ENCODE results near the gene GPR31.

GPR31 gene

DNA sequence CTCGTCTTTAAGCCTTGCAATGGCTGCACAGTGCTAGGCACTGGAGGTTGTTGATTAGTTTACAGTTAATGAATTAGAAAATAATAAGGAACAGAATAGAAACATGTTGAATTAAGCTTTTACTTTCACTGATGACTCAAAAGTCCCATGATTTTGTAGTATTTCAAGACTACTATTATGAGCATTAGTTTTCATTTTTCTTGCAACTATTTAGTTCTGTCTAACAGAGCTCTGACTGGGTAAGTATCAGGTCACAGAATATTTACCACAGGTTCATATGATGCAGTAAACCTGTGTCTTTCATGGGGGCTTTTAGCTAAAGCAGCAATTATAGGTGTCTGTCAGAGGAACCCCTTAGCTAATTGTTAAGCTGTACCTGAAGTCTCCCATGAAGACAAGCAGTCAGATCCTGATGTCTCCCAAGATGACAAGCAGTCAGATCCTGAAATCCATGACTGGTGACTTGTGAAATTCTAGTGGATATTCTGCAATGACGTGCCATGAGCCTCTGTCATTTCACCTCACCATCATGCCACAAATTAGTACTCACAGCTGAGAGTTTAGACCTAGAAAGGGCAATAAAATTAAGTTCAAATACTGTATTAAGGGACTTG is 8.2 kb upstream of the GPR31 start:
- no peak for DNase-seq (ENCODE audit: low read depth in 2 of 2)

- DNase-seq (ENCODE audit: low read depth in 2 of 2), result no peak
Observed at GRCh38 chr6:167164261-167164660, 6.5 kb upstream of the GPR31 start.

- no peak for DNase-seq (ENCODE audit: low read depth in 2 of 2)
Observed at GRCh38 chr6:167163476-167164011, 5.8 kb upstream of the GPR31 start.

GRCh38 chr6:167162591-167162990 is 4.8 kb upstream of the GPR31 start:
- DNase-seq (ENCODE audit: low read depth in 2 of 2), result no peak

DNA sequence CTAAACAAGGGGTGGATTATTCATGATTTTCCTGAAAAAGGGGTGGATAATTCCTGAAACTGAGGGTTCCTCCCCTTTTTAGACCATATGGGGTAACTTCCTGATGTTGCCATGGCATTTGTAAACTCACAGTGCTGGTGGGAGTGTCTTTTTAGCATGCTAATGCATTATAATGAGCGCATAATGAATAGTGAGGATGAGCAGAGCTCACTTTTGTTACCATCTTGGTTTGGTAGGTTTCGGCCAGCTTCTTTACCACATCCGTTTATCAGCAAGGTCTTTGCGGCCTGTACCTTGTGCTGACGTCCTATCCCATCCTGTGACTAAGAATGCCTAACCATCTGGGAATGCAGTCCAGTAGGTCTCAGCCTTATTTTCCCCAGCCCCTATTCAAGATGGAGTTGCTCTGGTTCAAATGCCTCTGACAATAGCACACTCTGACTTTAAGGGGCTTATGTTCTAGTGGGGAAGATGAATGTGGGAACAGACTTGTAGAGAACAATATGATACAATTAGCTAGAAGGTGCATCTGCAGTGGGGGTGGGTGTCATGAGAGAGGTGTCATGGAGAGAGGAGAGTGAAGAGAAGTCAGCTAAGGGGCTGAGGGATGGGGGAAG is 4.2 kb upstream of the GPR31 start:
- no peak for DNase-seq (ENCODE audit: low read depth in 2 of 2)

GRCh38 chr6:167157414-167157813 is 366 bp downstream of the GPR31 start:
- no peak for DNase-seq (ENCODE audit: low read depth in 2 of 2)

- no peak for DNase-seq (ENCODE audit: low read depth in 2 of 2)
Observed at GRCh38 chr6:167154895-167155294, 2.9 kb downstream of the GPR31 start.

DNA sequence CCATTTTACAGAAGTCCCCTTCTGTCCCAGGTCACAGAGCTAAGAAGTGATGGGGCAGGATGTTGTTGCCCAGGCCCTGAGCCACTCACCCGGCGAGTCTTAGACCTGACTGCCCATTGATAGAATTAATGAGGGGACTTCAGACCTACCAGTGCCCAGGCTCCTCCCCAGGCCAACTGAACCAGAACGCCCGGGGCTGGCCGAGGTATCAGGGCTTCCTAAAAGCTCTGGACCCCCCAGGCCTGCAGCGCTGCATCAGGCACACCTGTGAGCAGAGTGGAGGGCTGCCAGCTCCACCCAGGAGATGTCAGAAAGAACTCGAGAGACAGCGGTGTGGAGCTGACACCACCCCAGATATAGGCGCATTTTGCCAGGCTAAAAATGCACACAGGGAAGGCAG is 3.5 kb downstream of the GPR31 start:
- no peak for DNase-seq (ENCODE audit: low read depth in 2 of 2)

GRCh38 chr6:167153521-167153959 is 4.2 kb downstream of the GPR31 start:
- no peak for DNase-seq (ENCODE audit: low read depth in 2 of 2)

DNA sequence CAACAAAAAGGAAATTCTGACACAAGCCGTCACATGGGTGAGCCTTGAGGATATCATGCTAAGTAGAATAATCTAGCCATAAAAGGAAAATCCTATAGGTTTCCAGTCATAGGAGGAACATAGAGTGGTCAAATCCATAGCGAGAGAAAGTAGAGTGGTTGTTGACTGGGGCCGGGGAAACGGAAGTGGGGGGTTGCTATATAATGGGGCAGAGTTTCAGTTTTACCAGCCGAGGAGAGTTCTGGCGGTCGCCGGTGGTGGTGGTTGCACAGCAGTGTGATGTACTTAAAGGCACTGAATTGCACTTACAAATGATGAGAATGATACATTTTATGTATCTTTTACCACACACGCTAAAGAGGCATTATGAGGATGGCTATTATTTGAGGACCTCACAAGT is 4.9 kb downstream of the GPR31 start:
- no peak for DNase-seq (ENCODE audit: low read depth in 2 of 2)

GRCh38 chr6:167151648-167152047 is 6.1 kb downstream of the GPR31 start:
- no peak for DNase-seq (ENCODE audit: low read depth in 2 of 2)

DNA sequence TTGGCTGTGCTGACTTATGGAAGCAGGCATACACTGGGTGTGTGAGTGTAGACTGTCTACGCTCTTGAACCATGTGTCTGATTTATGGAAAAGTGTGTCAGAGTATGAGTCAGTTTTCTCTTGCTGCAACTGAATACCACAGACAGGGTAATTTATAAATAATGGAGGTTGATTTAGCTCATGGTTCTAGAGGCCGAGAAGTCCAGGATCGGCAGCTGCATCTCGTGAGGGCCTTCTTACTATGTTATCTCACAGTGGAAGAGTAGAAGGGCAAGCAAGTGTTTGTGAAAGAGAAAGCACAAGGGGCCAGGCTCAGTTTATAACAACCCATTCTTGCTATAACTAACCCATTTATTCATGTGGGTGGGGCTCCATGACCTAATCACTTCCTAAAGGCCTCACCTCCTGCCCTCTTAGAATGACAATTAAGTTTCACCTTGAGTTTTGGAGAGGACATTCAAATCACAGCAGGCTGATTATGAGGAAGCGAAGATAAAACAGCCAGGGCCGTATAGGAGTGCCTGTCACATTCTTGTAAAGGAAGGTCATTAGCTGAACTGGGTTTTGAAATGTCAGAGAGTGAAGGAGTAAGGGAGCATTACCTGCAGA is 6.7 kb downstream of the GPR31 start:
- DNase-seq (ENCODE audit: low read depth in 2 of 2), result no peak

DNA sequence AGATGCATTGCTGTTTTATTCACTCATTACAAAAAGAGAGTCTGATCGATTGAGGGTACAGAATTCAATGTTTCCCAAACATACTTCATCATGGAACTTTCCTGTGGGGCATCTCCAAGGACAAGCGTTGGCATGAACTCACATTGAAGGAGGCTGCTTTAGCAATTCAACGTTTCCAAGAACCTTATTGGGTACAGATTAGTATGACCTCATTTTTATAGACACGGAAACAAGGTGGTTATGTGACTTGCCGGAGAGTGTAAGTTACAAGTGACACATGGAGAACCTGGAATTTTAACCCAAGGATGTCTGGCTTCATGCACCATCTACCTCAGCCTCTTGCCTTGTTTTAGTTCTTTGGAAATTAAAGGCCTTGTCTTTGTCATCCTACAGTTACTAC is 8.8 kb downstream of the GPR31 start:
- DNase-seq (ENCODE audit: low read depth in 2 of 2), result no peak

GRCh38 chr6:167148021-167148420 is 9.8 kb downstream of the GPR31 start:
- DNase-seq (ENCODE audit: low read depth in 2 of 2), result no peak

DNA sequence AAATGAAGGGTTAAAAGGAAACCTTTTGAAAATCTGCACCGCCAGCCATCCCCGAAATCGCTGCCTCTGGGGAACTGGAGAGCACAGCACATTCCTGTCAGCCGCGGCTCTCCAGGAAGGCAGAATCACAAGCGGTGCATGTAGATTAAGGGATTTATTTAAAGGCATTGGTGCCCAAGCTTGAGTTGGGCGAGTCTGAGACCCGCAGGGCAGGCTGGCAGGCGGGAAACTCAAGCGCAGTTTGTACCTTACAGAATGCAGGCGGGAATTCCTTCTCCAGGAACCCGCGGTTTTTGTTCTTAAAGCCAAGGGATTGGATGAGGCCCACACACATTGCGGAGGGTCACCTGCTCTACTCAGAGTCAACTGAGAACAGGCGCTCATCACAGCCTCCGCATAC is 10.8 kb downstream of the GPR31 start:
- DNase-seq (ENCODE audit: low read depth in 2 of 2), result no peak

GRCh38 chr6:167146135-167146534 is 11.6 kb downstream of the GPR31 start:
- no peak for DNase-seq (ENCODE audit: low read depth in 2 of 2)

DNA sequence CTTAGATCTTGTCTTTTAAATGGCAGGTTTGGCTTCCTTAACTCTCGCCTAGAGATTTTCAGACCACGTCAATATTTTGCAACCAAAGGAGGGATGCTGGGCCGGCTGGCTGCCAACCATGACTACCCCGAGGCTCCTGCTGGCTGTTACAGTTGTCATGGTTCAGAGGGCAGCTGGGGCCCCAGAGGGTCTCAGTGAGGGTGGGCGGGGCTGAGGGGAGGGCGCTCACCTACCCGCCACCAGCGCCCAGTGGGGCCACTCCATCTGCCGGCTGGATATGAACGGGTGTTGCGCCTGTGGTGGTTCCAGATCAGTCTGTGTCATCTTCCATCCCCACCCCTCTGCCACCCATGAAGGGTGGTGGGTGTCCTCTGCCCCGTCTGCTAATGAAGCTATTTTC is 12.3 kb downstream of the GPR31 start:
- DNase-seq (ENCODE audit: low read depth in 2 of 2), result no peak

- no peak for DNase-seq (ENCODE audit: low read depth in 2 of 2)
Observed at GRCh38 chr6:167143041-167143440, 14.7 kb downstream of the GPR31 start.

DNA sequence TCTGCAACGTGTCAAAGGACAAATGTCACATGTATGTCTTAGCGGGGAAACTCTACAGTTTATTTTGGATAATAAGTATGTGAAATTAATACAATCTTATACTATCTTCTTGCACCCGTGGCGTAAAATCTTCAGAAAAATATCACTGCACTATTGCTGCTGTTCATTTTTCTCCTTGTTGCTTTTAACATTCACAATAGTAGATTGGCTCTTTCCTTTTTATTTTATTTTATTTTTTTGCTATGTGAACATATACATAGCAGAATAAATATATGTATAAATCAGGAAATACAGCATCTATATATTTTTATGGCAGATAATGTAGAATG is 15.4 kb downstream of the GPR31 start:
- no peak for DNase-seq (ENCODE audit: low read depth in 2 of 2)

DNA sequence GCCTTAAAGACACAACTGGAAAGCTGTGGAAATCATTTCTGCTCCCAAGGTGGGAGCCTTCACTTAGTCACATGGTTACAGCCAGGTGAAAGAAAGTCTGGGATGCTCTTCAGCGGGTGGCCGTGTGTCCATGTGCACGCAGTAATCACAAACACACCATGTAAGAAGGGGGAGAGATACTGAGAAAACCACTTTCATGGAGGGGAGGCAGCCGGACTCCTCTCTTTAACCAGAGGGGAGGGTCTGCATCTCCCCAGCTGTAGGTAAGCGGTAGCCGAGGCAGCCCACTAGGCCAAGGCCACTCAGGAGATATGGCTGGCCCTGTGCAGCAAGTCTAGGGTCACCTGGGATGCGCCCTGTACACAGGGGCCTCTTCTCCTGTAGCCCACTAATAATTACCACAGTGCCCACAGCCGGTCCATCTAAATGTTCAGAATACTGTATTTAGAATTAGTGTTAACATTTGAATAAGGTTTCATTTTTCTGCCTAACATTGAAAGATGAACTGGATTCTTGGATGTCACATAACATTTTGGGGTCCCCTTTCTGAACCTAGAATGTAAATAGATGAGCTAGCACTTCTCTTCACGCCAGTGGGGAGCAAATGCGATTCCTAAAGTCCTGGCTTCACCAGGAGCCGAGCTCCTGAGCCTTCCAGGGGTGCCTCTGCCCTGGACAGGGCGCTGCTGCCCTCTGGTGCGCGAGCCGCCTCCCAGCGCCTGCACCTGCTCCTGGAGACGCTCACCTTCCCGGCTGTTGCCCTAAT is 15.9 kb downstream of the GPR31 start:
- no peak for DNase-seq (ENCODE audit: low read depth in 2 of 2)

DNA sequence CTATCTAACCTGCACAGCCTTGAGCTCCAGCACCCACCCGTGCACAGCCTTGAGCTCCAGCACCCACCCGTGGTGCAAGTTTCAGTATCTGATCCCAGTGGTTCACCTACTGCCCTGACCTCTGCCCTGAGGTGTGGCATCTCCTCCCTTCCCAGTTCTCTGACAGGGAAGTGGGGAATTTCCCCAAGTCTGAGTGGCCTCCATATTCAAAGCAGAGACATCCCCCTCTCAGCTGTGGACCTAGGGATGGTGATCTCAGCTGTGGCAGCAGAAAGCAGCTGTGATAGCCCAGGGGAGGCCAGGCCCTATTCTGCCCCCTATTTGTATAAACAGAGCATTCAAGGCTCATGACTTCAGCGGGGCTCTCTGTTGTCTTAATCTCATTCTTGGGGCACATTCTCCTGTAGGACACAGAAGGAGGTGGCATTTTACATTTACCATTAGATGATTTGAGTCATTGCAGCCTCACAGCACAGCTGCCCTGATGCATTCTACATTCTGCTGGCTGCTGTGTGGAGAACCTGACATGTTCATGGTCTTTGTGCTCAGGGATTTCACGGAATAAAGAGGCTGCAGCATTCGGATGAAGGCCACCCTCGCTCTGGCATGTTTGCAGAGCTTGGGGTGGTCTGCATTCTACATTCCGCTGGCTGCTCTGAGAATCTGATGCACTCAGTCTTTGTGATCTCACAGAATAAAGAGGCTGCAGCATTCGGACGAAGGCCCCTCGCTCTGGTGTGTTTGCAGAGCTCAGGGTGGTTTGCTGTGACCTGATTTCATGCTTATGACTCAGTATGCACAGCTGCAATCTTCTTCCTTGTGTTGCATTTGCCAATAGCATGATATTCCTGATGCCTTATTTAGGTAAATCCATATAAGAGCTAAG is 16.9 kb downstream of the GPR31 start:
- DNase-seq (ENCODE audit: low read depth in 2 of 2), result no peak

DNA sequence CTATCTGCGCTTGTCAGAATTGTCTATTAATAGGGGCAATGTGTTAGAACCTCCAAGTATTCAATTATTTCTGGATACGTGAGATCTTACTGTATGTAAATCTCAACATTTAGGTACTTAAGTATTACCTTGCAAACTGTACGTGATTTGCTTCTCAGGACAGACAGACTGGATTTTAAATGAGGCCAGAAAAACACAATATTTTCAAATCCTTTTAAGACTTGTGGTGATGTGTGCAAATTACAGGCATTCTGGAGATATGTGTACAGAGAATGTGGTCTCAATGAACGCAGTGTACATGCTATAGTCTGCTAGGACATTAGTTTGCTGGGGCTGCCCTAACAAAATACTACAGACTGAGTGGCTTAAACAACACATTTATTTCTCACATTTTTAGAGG is 18.0 kb downstream of the GPR31 start:
- no peak for DNase-seq (ENCODE audit: low read depth in 2 of 2)

Measured in stimulated activated CD8-positive, alpha-beta memory T cell treated with anti-CD3 and anti-CD28 coated beads, Interleukin-7, amount 100 ng/mL, for 4 hours (primary cell).